ENCODE measurements around the gene CDC25A. TPM values are rescaled to one million over a fixed set of nuclear protein-coding genes. Genes with fewer than 3 reads are reported as not detected.

The CDC25A gene
- total and polyA plus RNA-seq, 12 donors: 0.57 to 23.6 (median 1.3) TPM

DNA sequence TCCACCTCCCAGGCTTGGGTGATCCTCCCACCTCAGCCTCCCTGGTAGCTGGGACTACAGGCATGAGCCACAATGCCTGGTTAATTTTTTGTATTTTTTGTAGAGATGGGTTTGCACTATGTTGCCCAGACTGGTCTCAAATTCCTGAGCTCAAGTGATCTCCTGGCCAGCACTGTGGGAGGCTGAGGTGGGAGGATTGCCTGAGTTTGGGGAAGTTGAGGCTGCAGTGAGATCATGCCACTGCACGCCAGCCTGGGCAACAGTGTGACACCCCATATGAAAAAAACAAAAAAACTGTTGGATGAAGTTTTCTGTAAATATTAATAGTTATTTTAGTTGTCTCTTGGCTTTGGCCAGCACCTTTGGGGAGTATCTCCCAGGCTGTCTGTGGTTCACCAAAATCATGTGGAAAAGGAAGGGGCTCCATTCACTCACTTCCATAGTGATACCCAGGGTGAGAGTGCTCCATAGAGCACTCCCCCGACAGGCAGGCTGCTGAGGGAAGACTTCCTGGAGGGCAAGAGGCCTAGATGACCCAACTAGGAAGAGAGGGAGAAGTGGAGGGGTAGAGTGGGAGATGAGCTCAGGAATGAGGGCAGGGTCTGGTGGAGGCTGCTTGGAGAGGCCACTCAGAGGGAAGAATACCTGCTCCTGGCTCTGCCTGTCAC lies 47.1 kb downstream of the CDC25A start:
- Histone ChIP-seq H3K9me3 (replicated peaks in 1 of 3) (no peaks in the 10 kb centered on the region), H3K36me3 (replicated peaks in 1 of 2) (no peaks in the 10 kb centered on the region), H3K27ac (no peak overlapping the region), H3K4me1 (replicated peaks in 1 of 2) (peaks cover 7 to 10% of the 10 kb centered on the region in 2 donors), H3K27me3 (no peaks in the 10 kb centered on the region), H3K4me3 (no peak overlapping the region)
- intact Hi-C loops (cut with DNase I): no loop called here
- WGBS, 4 donors: 82 to 96% (median 91%) methylated on average over 2 of the region's 2 CpGs
- no peak for DNase-seq
- no peak for TF ChIP-seq POLR2A (IDR thresholded peaks at IDR 0.05)
- TF ChIP-seq, protein P1, sequence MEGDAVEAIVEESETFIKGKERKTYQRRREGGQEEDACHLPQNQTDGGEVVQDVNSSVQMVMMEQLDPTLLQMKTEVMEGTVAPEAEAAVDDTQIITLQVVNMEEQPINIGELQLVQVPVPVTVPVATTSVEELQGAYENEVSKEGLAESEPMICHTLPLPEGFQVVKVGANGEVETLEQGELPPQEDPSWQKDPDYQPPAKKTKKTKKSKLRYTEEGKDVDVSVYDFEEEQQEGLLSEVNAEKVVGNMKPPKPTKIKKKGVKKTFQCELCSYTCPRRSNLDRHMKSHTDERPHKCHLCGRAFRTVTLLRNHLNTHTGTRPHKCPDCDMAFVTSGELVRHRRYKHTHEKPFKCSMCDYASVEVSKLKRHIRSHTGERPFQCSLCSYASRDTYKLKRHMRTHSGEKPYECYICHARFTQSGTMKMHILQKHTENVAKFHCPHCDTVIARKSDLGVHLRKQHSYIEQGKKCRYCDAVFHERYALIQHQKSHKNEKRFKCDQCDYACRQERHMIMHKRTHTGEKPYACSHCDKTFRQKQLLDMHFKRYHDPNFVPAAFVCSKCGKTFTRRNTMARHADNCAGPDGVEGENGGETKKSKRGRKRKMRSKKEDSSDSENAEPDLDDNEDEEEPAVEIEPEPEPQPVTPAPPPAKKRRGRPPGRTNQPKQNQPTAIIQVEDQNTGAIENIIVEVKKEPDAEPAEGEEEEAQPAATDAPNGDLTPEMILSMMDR (IDR thresholded peaks at IDR 0.05): no peak

DNA sequence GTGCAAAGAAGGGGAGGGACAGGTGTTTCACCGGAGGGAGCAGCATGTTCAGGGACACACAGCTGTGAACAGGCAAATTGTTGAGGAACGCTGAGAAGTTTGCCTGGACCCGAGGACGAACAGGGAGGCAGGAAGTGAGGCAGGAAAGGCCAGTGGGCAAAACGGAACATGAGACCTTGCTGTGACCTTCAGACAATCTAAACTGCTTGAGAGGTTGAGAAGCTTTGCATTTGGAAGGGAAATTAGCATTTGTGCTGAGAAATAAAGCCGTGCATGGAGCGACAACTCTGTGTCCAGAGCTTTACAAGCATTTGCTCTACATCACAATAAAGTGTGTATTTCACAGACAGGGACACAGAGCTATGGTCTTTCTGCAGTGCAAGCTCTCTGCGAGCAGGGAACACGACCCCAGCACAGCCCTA lies 47.9 kb downstream of the CDC25A start:
- Histone ChIP-seq H3K27ac (peak overlapping the region in 1 of 5 donors; percentile 27), H3K4me3 (no peak overlapping the region), H3K4me1 (replicated peaks in 1 of 2) (peaks cover 7 to 10% of the 10 kb centered on the region in 2 donors), H3K27me3 (no peaks in the 10 kb centered on the region), H3K36me3 (replicated peaks in 1 of 2) (no peaks in the 10 kb centered on the region), H3K9me3 (replicated peaks in 1 of 3) (no peaks in the 10 kb centered on the region)
- intact Hi-C loops (cut with DNase I): no loop called here
- WGBS, 4 donors: 20 to 25% (median 22%) methylated on average over 9 of the region's 9 CpGs
- TF ChIP-seq, protein P1 (IDR thresholded peaks at IDR 0.05): no peak
- TF ChIP-seq POLR2A (IDR thresholded peaks at IDR 0.05): no peak
- DNase-seq: peak in 6 of 7 donors; percentile 18 to 61 (median 36)

DNA sequence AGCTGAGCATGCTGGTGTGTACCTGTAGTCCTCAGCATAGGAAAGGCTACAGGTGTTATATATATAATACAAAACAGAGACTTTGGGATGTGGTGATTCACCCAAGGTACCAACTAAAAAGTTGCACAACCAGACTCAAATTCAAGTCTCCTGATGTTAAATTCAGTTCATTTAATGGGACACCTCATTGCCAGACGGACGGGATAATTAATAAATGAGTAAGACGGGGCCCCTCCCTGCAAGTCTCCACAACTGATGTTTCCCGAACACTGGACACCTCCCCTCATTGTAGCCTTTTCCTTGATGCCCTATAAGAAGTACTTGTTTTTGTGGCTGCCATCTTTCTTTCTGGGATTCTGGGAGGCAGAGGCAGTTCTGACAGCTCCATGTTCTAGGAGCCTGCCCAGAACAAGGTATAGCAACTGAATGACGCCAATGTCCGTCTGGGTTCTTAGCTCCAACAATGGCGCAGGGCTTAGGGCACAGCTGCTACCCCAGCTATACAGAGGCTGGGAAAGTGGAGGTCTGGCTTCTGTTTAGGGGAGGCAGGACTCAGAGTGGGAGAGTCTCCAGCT lies 50.7 kb downstream of the CDC25A start:
- intact Hi-C loops (cut with DNase I): no loop called here
- peaks cover 7 to 10% of the 10 kb centered on the region in 2 donors for H3K4me1 ChIP-seq (replicated peaks in 1 of 2)

More for the DNA sequence above, 50.7 kb downstream of the CDC25A start:
- Histone ChIP-seq H3K9me3 (replicated peaks in 1 of 3) (no peaks in the 10 kb centered on the region), H3K36me3 (replicated peaks in 1 of 2) (no peaks in the 10 kb centered on the region), H3K27me3 (no peaks in the 10 kb centered on the region), H3K27ac (no peak overlapping the region), H3K4me3 (no peak overlapping the region)
- TF ChIP-seq, protein P1 (IDR thresholded peaks at IDR 0.05): no peak
- WGBS, 4 donors: 82 to 89% (median 85%) methylated on average over 7 of the region's 7 CpGs
- DNase-seq: no peak
